Activated gamma-delta T cell (primary cell): Measurements from ENCODE around the gene MAN1A2.

ENCODE experiments used
- DNase-seq: peaks from one replicate; lab custom pipeline; 2025; lab: John Stamatoyannopoulos, UW

Gene MAN1A2

GRCh38 chr1:117559139-117559538, 191.9 kb downstream of the MAN1A2 start:
- DNase-seq: no peak

GRCh38 chr1:117559985-117560384, 192.7 kb downstream of the MAN1A2 start:
- no peak for DNase-seq

GRCh38 chr1:117561071-117561470, 193.8 kb downstream of the MAN1A2 start:
- no peak for DNase-seq

DNA sequence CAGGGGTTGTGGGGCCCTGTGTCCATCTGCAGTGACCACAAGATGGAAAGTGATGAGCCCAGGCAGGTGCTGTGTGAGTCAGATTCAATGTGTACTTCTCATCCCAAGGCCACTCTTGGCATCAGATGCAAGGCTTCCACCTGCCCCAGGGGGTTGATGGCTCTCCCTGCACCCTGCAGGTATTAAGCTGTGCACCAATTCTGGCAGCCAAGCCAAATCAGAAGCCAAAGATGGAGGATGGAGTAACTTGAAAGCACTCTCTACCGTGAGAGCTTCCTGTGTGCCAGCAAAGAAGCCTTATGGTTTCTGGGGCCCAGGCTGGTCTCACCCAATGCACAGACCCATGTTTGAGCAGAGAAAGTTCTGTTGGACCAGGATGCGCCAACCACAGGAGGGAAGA, 194.3 kb downstream of the MAN1A2 start:
- DNase-seq: no peak

DNA sequence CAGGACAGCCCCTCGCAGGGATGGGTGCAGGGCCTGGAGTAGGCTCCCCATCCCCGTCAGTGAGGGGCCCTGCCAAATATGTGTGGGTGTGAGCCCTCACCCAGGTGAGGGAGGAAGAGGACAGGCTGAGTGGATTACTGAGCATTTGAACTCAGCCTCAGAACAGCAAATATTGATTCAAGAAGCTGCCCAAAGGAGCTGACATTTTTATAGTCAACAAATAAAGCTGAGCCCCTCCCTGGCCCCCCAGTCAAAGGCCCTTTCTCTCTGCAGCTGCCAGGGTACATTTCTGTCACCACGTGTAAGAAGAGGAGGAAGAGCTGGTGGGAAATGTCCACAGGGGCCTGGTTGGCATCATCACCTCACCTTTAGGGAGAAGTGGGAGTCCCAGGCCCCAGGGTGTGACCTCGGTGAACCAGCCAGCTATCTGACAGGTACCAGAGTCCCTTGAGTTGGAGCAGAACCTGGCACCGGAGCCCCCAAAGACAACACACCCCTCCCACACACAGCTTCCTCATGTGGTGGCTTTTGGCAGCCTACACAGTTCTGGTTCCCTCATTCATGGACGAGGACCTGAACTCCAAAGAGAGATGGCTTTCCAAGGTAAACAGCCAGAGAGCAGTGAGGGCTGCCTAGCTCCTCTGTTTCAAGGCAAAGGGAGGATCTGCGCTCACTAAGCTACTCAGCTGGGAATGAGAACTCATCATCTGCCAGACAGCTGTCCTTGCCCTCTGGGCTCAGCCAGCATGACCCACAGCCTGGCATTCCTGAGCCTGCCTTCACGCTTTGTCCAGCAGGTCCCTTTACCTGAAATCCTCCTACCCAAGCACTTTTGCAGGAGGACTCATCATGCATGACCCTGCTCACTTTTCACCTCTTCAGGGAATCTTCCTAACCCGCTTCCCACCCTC, 195.6 kb downstream of the MAN1A2 start:
- DNase-seq: no peak

DNA sequence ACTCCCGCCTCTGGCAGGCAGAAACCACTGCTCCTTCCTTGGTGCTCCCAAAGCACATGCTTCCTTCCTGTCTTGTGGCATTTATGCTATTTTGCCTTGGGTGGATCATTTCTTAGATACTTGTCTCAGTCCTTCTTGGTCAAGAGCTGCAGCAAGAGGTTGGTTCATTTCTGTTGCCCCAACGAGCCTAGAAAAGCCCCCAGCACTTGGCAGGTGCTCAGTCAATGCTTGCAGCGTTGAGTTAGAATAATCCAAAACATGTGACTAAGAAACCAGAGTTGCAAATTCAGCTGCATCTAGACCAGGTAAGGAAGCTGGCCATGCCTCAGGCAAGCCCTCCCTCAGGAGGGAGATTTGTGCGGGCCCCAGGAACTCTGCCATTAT, 196.2 kb downstream of the MAN1A2 start:
- no peak for DNase-seq

- no peak for DNase-seq
Measured at GRCh38 chr1:117564227-117565075, 197.2 kb downstream of the MAN1A2 start.

DNA sequence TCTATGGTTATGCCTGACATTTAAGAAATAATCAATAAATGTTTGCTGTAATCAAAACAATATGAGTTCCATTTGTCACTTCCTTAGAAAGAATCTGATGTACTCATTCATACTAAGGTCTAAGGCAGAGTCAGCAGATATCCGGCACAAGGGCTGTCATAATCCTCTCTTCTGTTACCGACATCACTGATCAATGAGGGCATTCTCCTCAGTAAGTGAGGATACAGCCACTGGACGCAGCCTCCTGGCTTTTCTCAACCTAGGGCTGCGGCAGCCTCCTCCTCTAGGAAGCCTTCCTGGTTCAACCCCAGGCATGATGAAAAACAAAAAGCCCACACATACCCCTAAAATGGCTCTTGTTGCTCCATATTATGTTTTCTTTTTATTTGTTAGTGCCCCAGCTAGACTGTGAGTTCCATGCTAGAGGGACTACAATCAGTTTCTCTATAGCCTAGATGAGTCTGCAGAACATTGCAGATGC, 197.9 kb downstream of the MAN1A2 start:
- no peak for DNase-seq

- DNase-seq: no peak
Measured at GRCh38 chr1:117565745-117566455, 198.7 kb downstream of the MAN1A2 start.

DNA sequence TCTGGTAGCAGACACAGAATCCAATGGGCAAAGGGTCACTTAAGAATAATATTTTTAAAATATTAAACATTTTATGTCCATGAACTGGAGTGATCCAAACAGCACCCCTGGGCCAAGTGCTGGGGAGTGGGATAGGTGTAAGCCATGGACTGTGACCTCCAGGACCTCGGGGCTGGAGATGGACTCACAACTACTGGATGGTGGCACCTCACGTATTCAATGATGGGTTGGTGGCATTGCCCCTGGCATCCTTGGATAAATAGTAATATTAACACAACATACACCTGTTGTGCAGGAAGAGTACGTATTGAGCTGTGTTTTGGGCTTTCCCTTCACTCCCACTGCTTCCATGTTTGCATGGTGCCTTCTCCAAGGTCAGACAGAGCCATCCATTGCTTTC, 199.3 kb downstream of the MAN1A2 start:
- no peak for DNase-seq

- no peak for DNase-seq
Measured at GRCh38 chr1:117567435-117567834, 200.2 kb downstream of the MAN1A2 start.

DNA sequence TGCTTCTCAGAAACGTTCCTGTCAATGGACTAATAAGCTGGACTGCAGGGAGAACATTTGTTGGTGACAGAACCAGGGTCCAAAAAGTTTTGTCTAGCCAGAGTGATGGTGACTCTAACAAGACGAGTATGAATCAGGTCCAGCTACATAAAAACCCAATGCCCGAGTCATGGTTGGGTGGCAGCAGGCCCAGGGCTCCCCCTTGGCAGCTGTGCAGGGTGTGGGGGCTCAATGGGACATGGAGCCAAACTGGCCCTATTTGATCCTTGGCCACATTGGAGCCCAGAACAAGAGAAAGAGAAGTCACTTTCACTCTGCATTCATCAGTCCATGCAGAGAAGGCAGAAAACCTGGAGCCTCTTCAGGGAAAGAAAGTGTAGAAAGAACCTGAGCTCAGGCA, 200.7 kb downstream of the MAN1A2 start:
- DNase-seq: no peak

- DNase-seq: no peak
Measured at GRCh38 chr1:117568999-117569398, 201.8 kb downstream of the MAN1A2 start.

DNA sequence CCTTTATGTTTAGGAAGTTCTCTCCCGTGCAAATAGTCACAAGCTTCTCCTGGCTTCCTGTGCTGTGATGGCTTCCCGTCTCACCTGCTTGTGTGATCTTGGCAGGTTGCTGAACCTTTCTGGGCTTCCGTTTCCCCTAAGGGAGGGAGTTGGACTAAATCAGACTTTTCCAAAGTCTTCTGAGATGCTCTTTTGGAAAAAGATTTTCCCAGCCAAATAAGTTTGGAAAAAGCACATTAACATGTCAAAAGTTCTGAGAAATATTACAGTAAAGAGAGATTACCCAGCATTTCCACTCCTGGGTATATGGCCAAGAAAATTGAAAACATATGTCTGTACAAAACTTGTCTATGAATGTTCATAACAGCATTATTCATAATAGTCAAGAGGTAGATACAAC, 202.6 kb downstream of the MAN1A2 start:
- DNase-seq: no peak

- DNase-seq: no peak
Measured at GRCh38 chr1:117570988-117571409, 203.8 kb downstream of the MAN1A2 start.

- no peak for DNase-seq
Measured at GRCh38 chr1:117571496-117571895, 204.2 kb downstream of the MAN1A2 start.

DNA sequence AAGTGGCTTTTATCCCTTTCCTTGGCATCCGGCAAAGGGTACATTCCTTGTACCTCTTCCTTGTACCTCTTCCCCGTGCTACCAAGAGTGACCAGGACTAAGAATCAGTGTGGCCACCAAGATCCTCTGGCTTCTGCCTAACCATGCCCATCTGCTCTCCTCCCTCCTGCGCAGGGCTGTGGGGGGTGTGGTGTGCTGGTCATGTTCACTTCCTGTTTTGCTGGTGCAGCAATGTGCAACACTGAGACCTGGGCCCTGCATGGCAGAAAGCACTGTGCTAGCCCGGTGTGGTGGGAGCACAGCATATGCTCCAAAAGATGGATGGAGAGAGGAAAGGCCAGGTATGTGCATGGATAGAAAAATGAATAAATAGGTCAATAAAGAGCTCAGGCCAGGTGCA, 205.3 kb downstream of the MAN1A2 start:
- DNase-seq: no peak

- no peak for DNase-seq
Measured at GRCh38 chr1:117573386-117574023, 206.3 kb downstream of the MAN1A2 start.

- DNase-seq: no peak
Measured at GRCh38 chr1:117574161-117574835, 207.0 kb downstream of the MAN1A2 start.

DNA sequence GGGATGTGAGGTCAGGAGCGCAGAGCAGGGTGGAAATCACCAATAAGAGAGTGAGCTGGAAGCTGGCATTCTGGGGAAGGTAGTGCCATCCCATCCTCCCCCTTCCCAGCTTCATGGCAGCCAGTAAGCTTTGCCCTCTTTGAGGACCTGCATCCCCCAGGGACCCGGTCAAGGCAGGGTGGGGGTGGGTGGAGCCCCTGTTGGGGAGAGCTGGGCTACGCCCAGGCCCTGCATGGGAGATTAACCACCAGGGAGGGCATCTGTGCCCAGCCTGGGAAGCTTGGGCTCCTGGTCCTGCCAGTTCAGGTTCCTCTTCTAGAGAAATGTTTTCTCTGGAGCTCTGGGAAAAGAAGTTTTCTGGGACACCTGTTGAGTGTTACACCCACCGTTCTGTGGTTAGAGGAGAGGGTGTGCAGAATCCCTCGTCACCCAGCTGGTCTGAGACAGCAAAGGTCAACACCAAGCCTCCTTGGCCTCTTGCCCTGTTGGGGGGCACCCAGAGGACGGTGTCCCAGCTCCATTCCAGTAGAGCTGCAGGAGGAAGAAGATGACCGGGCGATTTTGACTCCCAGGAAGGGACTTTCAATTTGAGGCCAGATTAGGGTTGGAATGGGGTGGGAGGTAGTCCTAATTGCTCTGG, 208.5 kb downstream of the MAN1A2 start:
- no peak for DNase-seq

DNA sequence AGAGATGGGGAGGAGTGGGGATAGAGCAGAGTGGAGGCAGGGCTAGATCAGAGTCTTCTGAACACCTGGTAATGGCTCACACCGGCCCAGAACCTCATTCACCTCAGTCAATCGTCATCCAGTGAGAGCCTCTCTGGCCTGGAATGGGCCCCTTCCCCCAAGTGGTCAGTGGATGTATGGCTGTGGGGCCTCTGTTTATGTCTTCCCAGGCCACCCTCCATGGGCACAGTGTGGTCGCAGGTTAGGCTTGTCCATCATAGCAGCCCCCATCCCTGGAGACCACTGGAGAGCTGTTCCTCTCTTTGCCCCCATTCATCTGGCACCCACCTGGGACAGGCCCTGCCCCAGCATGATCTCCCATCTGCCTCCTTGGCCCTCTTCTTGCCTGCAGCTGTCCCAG, 209.0 kb downstream of the MAN1A2 start:
- no peak for DNase-seq
